GM18507 (cell line): Measurements from ENCODE around the gene FAM216A.

Source experiments
- DNase-seq: peaks from one replicate; pipeline ENCODE4 v3.0.0; 2011; ENCODE audit warnings: low read depth; ENCODE audit not compliant: insufficient read length; ENCODE audit errors: extremely low spot score
- FAIRE-seq: peaks from 2 replicates; lab custom pipeline; 2011; peaks lifted over from hg19 to GRCh38; lab: Jason Lieb, UNC

FAM216A gene

GRCh38 chr12:110536834-110537604 is 68.4 kb downstream of the FAM216A start:
- FAIRE-seq, result no peak
- no peak for DNase-seq

- DNase-seq, result no peak
- no peak for FAIRE-seq
Observed at GRCh38 chr12:110537605-110538409, 69.2 kb downstream of the FAM216A start.

GRCh38 chr12:110538869-110539622 is 70.4 kb downstream of the FAM216A start:
- DNase-seq (no peak), FAIRE-seq (no peak)
